ENCODE results near the gene RNASEH1. TPM values are rescaled to one million over a fixed set of nuclear protein-coding genes. Genes with fewer than 3 reads are reported as not detected.
A peak's percentile ranks its signal among the peaks of the same experiment; 100 is the strongest.
"Not testable (repeated sequence)": the region's sequence is repeated elsewhere in the genome, so short reads cannot be mapped to it uniquely, and the experiment has no call there.

RNASEH1 gene
- total RNA-seq, 2 experiments from 2014 or later: 14.6 to 24.0 TPM

DNA sequence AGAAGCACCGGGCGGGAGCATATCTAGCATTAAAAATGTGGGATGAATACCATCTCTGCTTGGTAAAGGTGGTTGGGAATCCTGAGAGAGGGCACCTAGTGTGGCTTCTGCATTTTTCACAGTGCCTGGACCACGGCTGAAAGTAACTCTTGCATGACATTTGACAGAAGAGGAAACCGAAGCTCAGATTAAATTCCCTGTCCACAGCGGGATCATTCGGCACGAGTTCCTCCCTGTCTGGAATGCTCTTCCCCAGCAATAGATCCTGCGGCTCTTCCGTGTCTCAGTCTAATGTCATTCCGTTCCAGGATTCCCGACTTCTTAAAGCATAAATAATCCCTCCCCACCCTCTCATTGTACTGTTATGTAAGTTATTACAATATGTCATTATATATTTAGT, 16.0 kb upstream of the RNASEH1 start:
- ChIA-PET POLR2A (interaction anchor here (3.2 kb wide), 1 partner anchor 16 kb away, joined by 22 read pairs; the partner anchor contains the start of gene RNASEH1), CTCF (interaction anchor here (1.2 to 1.3 kb wide), 3 partner anchors 16 to 152 kb away, joined by 3 to 5 read pairs (median 4); partner anchors contain the start of gene RNASEH1)
- Mint-ChIP-seq H3K4me3 (peak overlapping the region; percentile 94), H3K36me3 (ENCODE audit: low read depth) (peaks cover 39% of the 10 kb centered on the region), H3K9me3 (ENCODE audit: low read depth) (peaks cover 3% of the 10 kb centered on the region), H3K4me1 (peaks cover 34% of the 10 kb centered on the region), H3K27ac (no peak overlapping the region), H3K27me3 (no peaks in the 10 kb centered on the region)
- ATAC-seq (no peak), DNase-seq (no peak)
- intact Hi-C loops (cut with DNase I, micrococcal nuclease): loop anchor here in 1 of 2 experiments (2.0 kb wide), 1 partner anchor 351 kb away; no protein-coding TSS in a partner anchor

DNA sequence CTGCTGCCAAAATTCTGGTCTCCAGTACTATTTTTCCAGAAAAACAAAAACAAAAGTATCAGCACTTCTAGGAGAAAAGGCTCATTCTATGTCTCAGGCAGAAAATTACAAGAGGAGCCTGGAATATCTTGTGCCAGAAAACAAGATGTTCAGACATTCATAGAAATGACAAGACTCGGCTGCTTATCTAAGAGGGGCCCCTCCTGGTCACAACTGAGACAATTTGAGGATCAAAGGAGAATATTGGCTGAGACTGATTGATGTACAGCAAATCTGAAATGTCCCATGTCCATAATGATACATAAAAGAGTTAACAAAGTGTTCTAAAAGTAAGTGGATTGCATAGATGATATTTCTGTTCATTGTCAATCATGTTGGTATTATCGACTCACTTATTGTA, 14.5 kb upstream of the RNASEH1 start:
- CTCF ChIA-PET: interaction anchor here (1.1 kb wide), 1 partner anchor 9 kb away, joined by 3 read pairs; no protein-coding TSS in a partner anchor
- H3K9me3 Mint-ChIP-seq (ENCODE audit: low read depth): peaks cover 3% of the 10 kb centered on the region
- ATAC-seq (no peak), DNase-seq (no peak)
- POLR2A ChIA-PET: no interaction called here
- H3K4me1 Mint-ChIP-seq: peaks cover 18% of the 10 kb centered on the region
- no peak overlapping the region for H3K27ac Mint-ChIP-seq
- H3K4me3 Mint-ChIP-seq: no peak overlapping the region
- peaks cover 23% of the 10 kb centered on the region for H3K36me3 Mint-ChIP-seq (ENCODE audit: low read depth)
- H3K27me3 Mint-ChIP-seq: no peaks in the 10 kb centered on the region
- intact Hi-C loops (cut with DNase I, micrococcal nuclease): no loop called here

DNA sequence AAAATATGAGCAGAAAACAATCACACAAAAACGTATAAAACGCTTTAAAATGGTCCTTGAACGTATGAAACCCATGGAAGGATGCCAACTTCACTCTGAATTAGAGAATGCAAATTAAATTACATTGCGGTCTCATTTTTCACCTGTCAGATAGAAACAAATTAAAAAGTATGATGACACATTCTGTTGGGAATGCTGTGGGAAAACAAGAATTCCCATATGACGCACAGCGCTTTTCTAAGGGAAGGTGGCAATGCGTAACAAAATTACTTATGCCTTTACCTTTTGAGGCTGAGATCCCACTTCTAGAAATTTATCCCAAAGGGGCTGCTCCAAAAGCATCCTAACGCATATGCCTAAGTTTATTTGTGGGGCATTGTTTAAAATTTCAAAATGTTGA, 13.2 kb upstream of the RNASEH1 start:
- H3K27me3 Mint-ChIP-seq: no peaks in the 10 kb centered on the region
- peaks cover 6% of the 10 kb centered on the region for H3K4me1 Mint-ChIP-seq
- intact Hi-C loops (cut with DNase I, micrococcal nuclease): no loop called here
- no peak overlapping the region for H3K4me3 Mint-ChIP-seq
- H3K9me3 Mint-ChIP-seq (ENCODE audit: low read depth): peaks cover 3% of the 10 kb centered on the region
- DNase-seq (no peak), ATAC-seq (no peak)
- POLR2A ChIA-PET: no interaction called here
- H3K27ac Mint-ChIP-seq: no peak overlapping the region
- peaks cover 10% of the 10 kb centered on the region for H3K36me3 Mint-ChIP-seq (ENCODE audit: low read depth)
- CTCF ChIA-PET: no interaction called here

DNA sequence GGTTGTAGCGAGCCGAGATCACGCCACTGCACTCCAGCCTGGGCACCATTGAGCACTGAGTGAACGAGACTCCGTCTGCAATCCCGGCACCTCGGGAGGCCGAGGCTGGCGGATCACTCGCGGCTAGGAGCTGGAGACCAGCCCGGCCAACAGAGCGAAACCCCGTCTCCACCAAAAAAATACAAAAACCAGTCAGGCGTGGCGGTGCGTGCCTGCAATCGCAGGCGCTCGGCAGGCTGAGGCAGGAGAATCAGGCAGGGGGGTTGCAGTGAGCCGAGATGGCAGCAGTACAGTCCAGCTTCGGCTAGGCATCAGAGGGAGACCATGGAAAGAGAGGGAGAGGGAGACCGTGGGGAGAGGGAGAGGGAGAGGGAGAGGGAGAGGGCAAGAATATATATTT, 11.5 kb upstream of the RNASEH1 start:
- H3K27me3 Mint-ChIP-seq; H3K27ac Mint-ChIP-seq; H3K4me3 Mint-ChIP-seq; ATAC-seq; H3K36me3 Mint-ChIP-seq (ENCODE audit: low read depth); H3K4me1 Mint-ChIP-seq; intact Hi-C loops (cut with DNase I, micrococcal nuclease); CTCF ChIA-PET; POLR2A ChIA-PET; H3K9me3 Mint-ChIP-seq (ENCODE audit: low read depth); DNase-seq: not testable (repeated sequence)

DNA sequence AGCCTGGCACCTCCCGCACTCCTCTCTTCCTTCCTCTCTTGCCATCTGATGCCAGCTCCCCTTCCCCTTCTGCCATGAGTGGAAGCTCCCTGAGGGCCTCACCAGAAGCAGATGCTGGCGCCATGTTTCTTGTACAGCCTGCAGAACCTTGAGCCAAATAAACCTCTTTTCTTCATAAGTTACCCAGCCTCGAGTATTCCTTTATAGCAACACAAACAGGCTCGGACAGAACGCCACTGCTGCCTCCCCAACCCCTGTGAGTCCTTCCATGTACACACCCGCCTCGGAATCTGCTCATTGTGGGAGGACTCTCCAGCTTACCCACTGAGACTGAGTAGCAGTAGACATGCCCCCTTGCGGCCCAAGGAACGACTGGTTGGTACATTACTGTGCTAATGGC, 8.7 kb upstream of the RNASEH1 start:
- ATAC-seq (no peak), DNase-seq (no peak)
- Mint-ChIP-seq H3K27me3 (no peaks in the 10 kb centered on the region), H3K4me1 (no peaks in the 10 kb centered on the region), H3K27ac (no peak overlapping the region), H3K9me3 (ENCODE audit: low read depth) (no peaks in the 10 kb centered on the region), H3K36me3 (ENCODE audit: low read depth) (peaks cover 3% of the 10 kb centered on the region), H3K4me3 (no peak overlapping the region)
- intact Hi-C loops (cut with DNase I, micrococcal nuclease): no loop called here
- ChIA-PET POLR2A (no interaction called here), CTCF (no interaction called here)

DNA sequence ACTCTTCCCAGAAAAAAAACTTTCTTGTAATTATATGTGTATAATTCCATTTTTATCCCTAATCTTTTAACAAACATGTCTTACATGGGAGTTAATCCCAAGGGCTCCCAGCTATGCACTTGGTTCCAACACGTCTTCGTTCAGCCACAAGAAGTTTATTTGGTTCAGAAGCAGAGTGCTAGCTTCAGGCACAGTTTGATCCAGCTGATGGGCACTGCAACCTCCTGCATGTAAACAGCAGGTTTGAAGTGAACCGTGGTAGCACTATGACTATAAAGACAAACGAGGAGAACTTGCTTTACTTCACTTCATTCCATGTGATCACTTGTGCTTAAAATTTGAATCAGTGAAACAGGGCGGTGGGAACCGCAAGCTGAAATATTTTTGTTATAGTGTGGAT, 7.0 kb upstream of the RNASEH1 start:
- CTCF ChIA-PET: no interaction called here
- intact Hi-C loops (cut with DNase I, micrococcal nuclease): no loop called here
- H3K4me3 Mint-ChIP-seq: no peak overlapping the region
- ATAC-seq: no peak
- DNase-seq: no peak
- peaks cover 5% of the 10 kb centered on the region for H3K4me1 Mint-ChIP-seq
- no peaks in the 10 kb centered on the region for H3K27me3 Mint-ChIP-seq
- no peaks in the 10 kb centered on the region for H3K9me3 Mint-ChIP-seq (ENCODE audit: low read depth)
- POLR2A ChIA-PET: no interaction called here
- H3K27ac Mint-ChIP-seq: no peak overlapping the region
- peaks cover 14% of the 10 kb centered on the region for H3K36me3 Mint-ChIP-seq (ENCODE audit: low read depth)

DNA sequence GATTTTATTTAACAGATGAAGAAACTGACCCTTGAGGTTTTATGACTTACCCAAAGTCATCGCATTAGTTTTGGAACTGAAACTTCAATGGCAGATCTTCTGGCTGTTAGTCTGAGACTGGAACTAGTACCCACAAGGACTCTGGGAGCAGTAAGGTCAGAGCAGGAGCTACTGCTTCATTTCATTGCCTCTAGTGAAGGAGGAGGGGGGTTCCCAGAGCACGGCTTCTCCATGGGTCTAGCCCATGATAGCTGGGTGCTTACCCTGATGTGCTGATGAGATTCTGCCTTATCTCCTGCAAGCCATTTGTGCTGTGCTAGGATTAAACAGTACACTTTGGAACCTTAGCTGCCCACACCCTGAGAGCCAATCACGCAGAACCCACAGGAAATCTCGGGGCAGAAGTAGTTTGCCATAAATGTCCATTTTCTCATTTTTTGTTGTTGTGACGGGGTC, 5.4 kb upstream of the RNASEH1 start:
- ATAC-seq: no peak
- no peak overlapping the region for H3K4me3 Mint-ChIP-seq

DNA sequence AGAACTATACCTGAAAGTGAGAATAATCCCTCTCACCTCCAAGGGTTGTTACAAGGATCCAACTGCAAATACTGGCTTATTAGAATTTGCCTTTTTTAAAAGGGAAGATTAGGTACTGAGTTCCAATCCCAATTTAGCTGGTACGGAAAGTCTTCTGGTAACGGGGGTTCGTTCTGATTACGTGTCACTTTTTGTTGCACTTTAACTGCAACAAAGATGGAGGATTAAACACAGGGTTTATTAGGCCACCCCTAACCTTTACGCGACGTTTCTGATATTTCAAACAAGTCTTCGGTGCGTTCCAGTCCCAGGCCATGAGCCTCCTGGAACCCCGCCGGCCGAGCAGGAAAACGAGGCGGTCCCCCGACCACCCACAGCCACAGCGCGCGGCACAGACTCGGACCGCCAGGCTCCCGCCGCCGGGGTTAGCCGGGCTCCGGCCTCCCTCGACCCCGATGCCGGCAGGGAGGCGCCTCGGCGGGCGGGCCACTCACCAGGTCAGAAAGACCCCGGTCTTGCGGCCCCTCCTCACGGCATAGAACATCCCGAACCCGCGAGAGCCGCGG, 411 bp downstream of the RNASEH1 start:
- no peaks in the 10 kb centered on the region for H3K27me3 Mint-ChIP-seq
- H3K27ac Mint-ChIP-seq: peak overlapping the region; percentile 96
- H3K36me3 Mint-ChIP-seq (ENCODE audit: low read depth): peaks cover 53% of the 10 kb centered on the region
- CTCF ChIA-PET: interaction anchor here (0.8 to 1.3 kb wide), 6 partner anchors 16 to 115 kb away, joined by 3 to 5 read pairs (median 3); no protein-coding TSS in a partner anchor
- H3K4me3 Mint-ChIP-seq: peak overlapping the region; percentile 91
- intact Hi-C loops (cut with DNase I, micrococcal nuclease): loop anchor here (1.0 kb wide), 7 partner anchors 11 to 944 kb away; partner anchors contain the start of genes ADI1 (in 2 of the 2), EIPR1 (in 2 of the 2) and RPS7 (in 2 of the 2)
- peaks cover 34% of the 10 kb centered on the region for H3K4me1 Mint-ChIP-seq
- H3K9me3 Mint-ChIP-seq (ENCODE audit: low read depth): no peaks in the 10 kb centered on the region
- no peak for DNase-seq
- ATAC-seq: peak; percentile 12
- POLR2A ChIA-PET: interaction anchor here (0.6 to 2.0 kb wide), 8 partner anchors 18 to 180 kb away, joined by 3 to 22 read pairs (median 6); partner anchors contain the start of genes EIPR1 and RPS7

More for the DNA sequence above, 5.4 kb upstream of the RNASEH1 start:
- DNase-seq: no peak
- CTCF ChIA-PET: interaction anchor here (0.6 kb wide), 1 partner anchor 10 kb away, joined by 3 read pairs; no protein-coding TSS in a partner anchor
- intact Hi-C loops (cut with DNase I, micrococcal nuclease): no loop called here
- Mint-ChIP-seq H3K27ac (no peak overlapping the region), H3K4me1 (peaks cover 13% of the 10 kb centered on the region), H3K9me3 (ENCODE audit: low read depth) (no peaks in the 10 kb centered on the region), H3K27me3 (no peaks in the 10 kb centered on the region), H3K36me3 (ENCODE audit: low read depth) (peaks cover 19% of the 10 kb centered on the region)
- POLR2A ChIA-PET: no interaction called here

DNA sequence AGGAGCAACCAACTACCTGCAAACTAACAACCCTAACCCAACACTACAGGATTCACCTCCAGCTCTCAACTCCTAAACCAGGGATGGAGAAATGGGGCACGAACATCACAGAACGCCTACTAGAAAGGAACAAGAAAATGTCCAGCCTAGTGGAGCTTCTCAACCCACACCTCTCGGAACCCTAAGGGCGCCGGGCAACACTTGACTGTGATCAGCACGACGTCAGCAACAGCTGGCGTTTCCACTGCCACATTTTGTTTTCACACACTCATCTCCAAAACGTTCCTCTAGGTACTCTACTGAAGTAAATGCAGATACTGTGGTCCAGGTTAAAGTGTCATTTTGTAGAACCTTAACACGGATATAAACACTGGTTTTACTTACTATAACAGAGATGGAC, 4.2 kb downstream of the RNASEH1 start:
- no peak for DNase-seq
- intact Hi-C loops (cut with DNase I, micrococcal nuclease): no loop called here
- ChIA-PET POLR2A (interaction anchor here (0.5 kb wide), 1 partner anchor 29 kb away, joined by 7 read pairs; no protein-coding TSS in a partner anchor), CTCF (interaction anchor here (2.7 kb wide), 1 partner anchor 11 kb away, joined by 6 read pairs; no protein-coding TSS in a partner anchor)
- H3K4me3 Mint-ChIP-seq: no peak overlapping the region
- no peak for ATAC-seq
- H3K36me3 Mint-ChIP-seq (ENCODE audit: low read depth): peaks cover 66% of the 10 kb centered on the region
- no peaks in the 10 kb centered on the region for H3K9me3 Mint-ChIP-seq (ENCODE audit: low read depth)
- peaks cover 21% of the 10 kb centered on the region for H3K4me1 Mint-ChIP-seq
- no peaks in the 10 kb centered on the region for H3K27me3 Mint-ChIP-seq
- H3K27ac Mint-ChIP-seq: no peak overlapping the region

DNA sequence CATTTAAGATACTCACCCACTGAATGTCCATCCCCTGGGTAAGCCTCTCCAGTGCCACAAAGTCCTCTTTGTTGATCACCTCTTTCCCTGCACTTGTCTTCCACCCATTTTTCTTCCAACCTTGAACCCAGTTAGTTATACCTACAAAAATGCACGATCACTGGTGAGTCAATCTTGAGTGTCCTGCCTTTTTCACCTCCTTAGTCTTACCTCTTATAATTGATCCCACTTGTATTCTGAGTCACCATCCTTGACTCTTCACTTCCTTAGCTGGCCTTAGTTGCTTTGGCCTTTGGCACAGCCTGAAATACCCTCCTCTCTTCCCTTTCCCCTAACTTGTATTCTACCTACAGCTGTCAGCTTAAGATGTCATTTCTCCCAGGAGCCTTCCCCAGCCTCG, 10.2 kb downstream of the RNASEH1 start:
- ChIA-PET CTCF (no interaction called here), POLR2A (no interaction called here)
- Mint-ChIP-seq H3K27ac (peak overlapping the region; percentile 15), H3K4me1 (no peaks in the 10 kb centered on the region), H3K27me3 (no peaks in the 10 kb centered on the region), H3K9me3 (ENCODE audit: low read depth) (no peaks in the 10 kb centered on the region), H3K4me3 (no peak overlapping the region), H3K36me3 (ENCODE audit: low read depth) (peaks cover 78% of the 10 kb centered on the region)
- DNase-seq: no peak
- intact Hi-C loops (cut with DNase I, micrococcal nuclease): no loop called here
- no peak for ATAC-seq

DNA sequence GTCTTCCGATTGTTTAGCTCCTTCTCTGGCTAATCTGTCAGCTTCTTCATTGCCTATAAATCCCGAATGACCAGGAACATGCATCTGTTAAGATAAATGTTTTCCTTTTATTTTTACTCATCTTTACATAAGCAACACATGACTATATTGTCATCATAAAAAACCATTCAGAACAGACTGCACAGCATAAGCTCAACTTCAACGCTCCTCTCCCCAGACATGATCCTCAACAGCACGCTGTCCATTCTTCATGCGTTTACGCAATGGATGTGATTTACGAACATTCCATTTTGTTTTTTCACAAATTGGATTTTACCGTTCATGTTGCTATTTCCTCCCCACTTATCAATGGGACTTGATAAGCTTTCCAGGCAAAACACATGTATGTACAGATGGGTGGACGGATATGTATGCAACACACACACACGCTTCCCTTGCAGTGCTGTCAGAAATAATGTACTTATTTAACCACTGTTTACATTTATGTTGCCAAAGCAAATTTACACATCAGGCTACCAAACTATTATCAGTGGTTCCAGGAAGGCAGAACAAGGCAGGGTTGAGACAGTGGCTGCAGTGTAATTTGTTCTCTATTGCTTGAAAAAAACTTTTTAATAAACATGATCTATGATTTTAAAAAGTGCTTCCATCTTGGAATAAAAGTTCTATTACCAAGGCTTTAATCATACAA, 12.2 kb downstream of the RNASEH1 start:
- DNase-seq: no peak

More for the DNA sequence above, 12.2 kb downstream of the RNASEH1 start:
- H3K27me3 Mint-ChIP-seq: no peaks in the 10 kb centered on the region
- POLR2A ChIA-PET: no interaction called here
- H3K27ac Mint-ChIP-seq: no peak overlapping the region
- CTCF ChIA-PET: no interaction called here
- H3K9me3 Mint-ChIP-seq (ENCODE audit: low read depth): no peaks in the 10 kb centered on the region
- intact Hi-C loops (cut with DNase I, micrococcal nuclease): loop anchor here in 1 of 2 experiments (1.0 kb wide), 1 partner anchor 11 kb away; no protein-coding TSS in a partner anchor
- H3K4me3 Mint-ChIP-seq: no peak overlapping the region
- no peak for ATAC-seq
- H3K4me1 Mint-ChIP-seq: no peaks in the 10 kb centered on the region
- peaks cover 74% of the 10 kb centered on the region for H3K36me3 Mint-ChIP-seq (ENCODE audit: low read depth)
